HFFc6 (cell line): ENCODE data around the gene TBC1D32. TPM values are rescaled to one million over a fixed set of nuclear protein-coding genes. Genes with fewer than 3 reads are reported as not detected.
"Not testable (repeated sequence)": the region's sequence is repeated elsewhere in the genome, so short reads cannot be mapped to it uniquely, and the experiment has no call there.

Experiments used
- DNase-seq: peaks from one replicate; pipeline ENCODE4 v3.0.0-alpha.2; 2018
- H3K27ac Mint-ChIP-seq: 2 replicates; pipeline ENCODE4 v1.8.0; 2020; ENCODE audit warnings: mild to moderate bottlenecking, mixed read lengths
- H3K27me3 Mint-ChIP-seq: 2 replicates; pipeline ENCODE4 v1.8.0; 2021; ENCODE audit warnings: mild to moderate bottlenecking, moderate library complexity, mixed read lengths; ENCODE audit not compliant: insufficient read depth
- H3K36me3 Mint-ChIP-seq: 2 replicates; pipeline ENCODE4 v1.8.0; 2021; ENCODE audit warnings: low read depth, mixed read lengths
- H3K4me1 Mint-ChIP-seq: 2 replicates; pipeline ENCODE4 v1.8.0; 2020; ENCODE audit warnings: low read depth, mixed read lengths
- H3K4me3 Mint-ChIP-seq: 2 replicates; pipeline ENCODE4 v1.8.0; 2020; ENCODE audit warnings: mild to moderate bottlenecking, moderate library complexity, mixed read lengths
- H3K9me3 Mint-ChIP-seq: 2 replicates; pipeline ENCODE4 v1.8.0; 2020; ENCODE audit warnings: mild to moderate bottlenecking, mixed read lengths
- CTCF ChIP-seq: fragments of 200-600 bp; sonication (generic); IDR thresholded peaks from 2 replicates; pipeline ENCODE4 v1.5.0; 2021; ENCODE audit warnings: antibody characterized with exemption, mild to moderate bottlenecking
- total RNA-seq, 6 experiments: library from RNA; stranded (reverse); fragmentation: NEBNext Ultra II Directional; extraction: Animal tissue kit (Norgen Biotek cat#: 25700); gene quantifications; 2 replicates in 1 of 6; 3 replicates in 5 of 6; pipeline ENCODE4 v1.2.3, GENCODE V29; 2021

The TBC1D32 gene
- total RNA-seq, 6 experiments from 2014 or later = 3.9 to 6.1 (median 4.6) TPM

GRCh38 chr6:121305957-121306607, 28.2 kb downstream of the TBC1D32 start:
- Mint-ChIP-seq H3K27ac (no peak overlapping the region), H3K27me3 (no peaks in the 10 kb centered on the region), H3K4me1 (peaks cover 15% of the 10 kb centered on the region), H3K9me3 (no peaks in the 10 kb centered on the region), H3K36me3 (peaks cover 3% of the 10 kb centered on the region), H3K4me3 (no peak overlapping the region)
- peak; percentile 79 for TF ChIP-seq CTCF
- peak; percentile 25 for DNase-seq

DNA sequence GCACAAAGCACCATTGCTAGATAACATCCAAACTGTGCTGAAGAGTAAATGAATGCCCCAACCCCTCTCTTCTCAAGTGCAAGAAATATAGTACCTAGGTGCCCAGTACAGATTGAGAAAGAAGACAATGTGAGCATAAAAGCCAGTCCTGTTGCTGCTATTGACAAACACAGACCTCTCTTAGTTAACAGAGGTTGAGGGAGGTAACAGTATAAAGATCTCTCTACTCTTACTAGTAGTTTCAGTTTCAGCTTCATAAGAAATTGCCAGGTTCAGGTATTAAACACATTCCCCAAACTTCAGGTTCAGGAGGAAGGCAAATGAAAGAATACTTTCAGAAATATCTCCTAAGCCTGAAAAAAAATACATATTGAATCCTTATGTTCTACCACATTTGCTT, 31.4 kb downstream of the TBC1D32 start:
- Mint-ChIP-seq H3K27ac (no peak overlapping the region), H3K9me3 (no peaks in the 10 kb centered on the region), H3K27me3 (no peaks in the 10 kb centered on the region), H3K36me3 (peaks cover 11% of the 10 kb centered on the region), H3K4me3 (no peak overlapping the region), H3K4me1 (peaks cover 6% of the 10 kb centered on the region; the same call in 1 of the 2 replicates)
- DNase-seq = no peak
- no peak for TF ChIP-seq CTCF

DNA sequence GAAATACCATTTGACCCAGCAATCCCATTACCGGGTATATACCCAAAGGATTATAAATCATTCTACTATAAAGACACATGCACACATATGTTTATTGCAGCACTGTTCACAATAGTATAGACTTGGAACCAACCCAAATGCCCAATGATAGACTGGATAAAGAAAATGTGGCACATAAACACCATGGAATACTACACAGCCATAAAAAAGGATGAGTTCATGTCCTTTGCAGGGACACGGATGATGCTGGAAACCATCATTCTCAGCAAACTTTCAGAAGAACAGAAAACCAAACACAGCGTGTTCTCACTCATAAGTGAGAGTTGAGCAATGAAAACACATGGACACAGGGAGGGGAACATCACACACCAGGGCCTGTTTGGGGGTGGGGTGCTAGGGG, 33.1 kb downstream of the TBC1D32 start:
- H3K27ac Mint-ChIP-seq, H3K27me3 Mint-ChIP-seq, DNase-seq, H3K4me3 Mint-ChIP-seq, H3K9me3 Mint-ChIP-seq, H3K4me1 Mint-ChIP-seq: not testable (repeated sequence)
- peaks cover 11% of the 10 kb centered on the region for H3K36me3 Mint-ChIP-seq

- Mint-ChIP-seq H3K36me3 (peaks cover 11% of the 10 kb centered on the region), H3K27ac (no peak overlapping the region), H3K9me3 (no peaks in the 10 kb centered on the region), H3K27me3 (no peaks in the 10 kb centered on the region), H3K4me1 (peaks cover 6% of the 10 kb centered on the region; the same call in 1 of the 2 replicates), H3K4me3 (no peak overlapping the region)
- TF ChIP-seq CTCF = no peak
- no peak for DNase-seq
Observed at GRCh38 chr6:121297694-121298093, 36.6 kb downstream of the TBC1D32 start.

GRCh38 chr6:121285041-121285440, 49.2 kb downstream of the TBC1D32 start:
- Mint-ChIP-seq H3K27ac (no peak overlapping the region), H3K4me3 (no peak overlapping the region), H3K27me3 (no peaks in the 10 kb centered on the region), H3K4me1 (peaks cover 10% of the 10 kb centered on the region), H3K9me3 (no peaks in the 10 kb centered on the region), H3K36me3 (peaks cover 6% of the 10 kb centered on the region; the same call in 1 of the 2 replicates)
- DNase-seq = peak; percentile 74
- TF ChIP-seq CTCF = no peak

DNA sequence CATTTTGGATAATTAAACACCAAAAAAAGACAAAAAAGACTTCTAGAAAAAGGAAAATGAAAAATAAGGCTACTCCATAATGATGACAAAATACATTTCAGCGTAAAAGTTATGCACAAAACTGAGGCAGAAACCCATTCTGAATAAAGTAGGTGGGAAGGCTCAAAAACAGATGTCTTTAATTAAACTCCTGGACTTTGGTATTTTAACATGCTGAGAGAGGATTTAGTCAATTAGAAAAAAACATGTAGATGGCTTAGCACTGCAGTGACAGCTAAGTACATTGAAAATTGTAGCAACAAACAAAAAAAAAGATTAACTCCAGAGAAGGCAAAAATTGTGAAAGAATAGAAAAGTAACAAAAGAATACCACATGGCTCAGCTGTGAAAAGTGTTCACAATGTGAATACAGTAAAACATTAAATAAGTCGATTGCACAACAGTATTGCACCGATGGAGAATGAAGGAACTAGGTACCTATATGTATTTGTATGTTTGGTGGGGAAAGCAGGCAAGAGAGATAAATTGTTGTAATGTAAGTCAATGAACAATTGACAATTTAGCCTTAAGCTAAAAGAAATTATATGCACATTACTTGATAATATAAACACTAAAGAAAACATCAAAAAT, 59.5 kb downstream of the TBC1D32 start:
- Mint-ChIP-seq H3K27ac (no peak overlapping the region), H3K4me3 (no peak overlapping the region), H3K27me3 (no peaks in the 10 kb centered on the region), H3K9me3 (peaks cover 8% of the 10 kb centered on the region; the same call in 1 of the 2 replicates), H3K4me1 (no peaks in the 10 kb centered on the region), H3K36me3 (peaks cover 13% of the 10 kb centered on the region)
- TF ChIP-seq CTCF = no peak
- DNase-seq = no peak
